Rectal smooth muscle tissue (tissue), 1 donor: ENCODE results near the gene HBP1.
"Not testable (repeated sequence)": the region's sequence is repeated elsewhere in the genome, so short reads cannot be mapped to it uniquely, and the experiment has no call there.

Source experiments
- H3K27ac ChIP-seq: one replicate; pipeline ENCODE4 v1.7.0; 2013; ENCODE audit warnings: low read depth, low read length, inconsistent platforms
- H3K27me3 ChIP-seq: one replicate; pipeline ENCODE4 v1.7.0; 2013; ENCODE audit warnings: low read length; ENCODE audit not compliant: control insufficient read depth, insufficient read depth
- H3K36me3 ChIP-seq: one replicate; pipeline ENCODE4 v1.7.0; 2013; ENCODE audit warnings: low read length; ENCODE audit not compliant: control insufficient read depth, insufficient read depth
- H3K4me1 ChIP-seq: one replicate; pipeline ENCODE4 v1.7.0; 2013; ENCODE audit warnings: low read length; ENCODE audit not compliant: control insufficient read depth, insufficient read depth
- H3K4me3 ChIP-seq: one replicate; pipeline ENCODE4 v1.7.0; 2013; ENCODE audit warnings: low read length
- H3K9ac ChIP-seq: one replicate; pipeline ENCODE4 v1.7.0; 2013; ENCODE audit warnings: low read length

Gene HBP1

DNA sequence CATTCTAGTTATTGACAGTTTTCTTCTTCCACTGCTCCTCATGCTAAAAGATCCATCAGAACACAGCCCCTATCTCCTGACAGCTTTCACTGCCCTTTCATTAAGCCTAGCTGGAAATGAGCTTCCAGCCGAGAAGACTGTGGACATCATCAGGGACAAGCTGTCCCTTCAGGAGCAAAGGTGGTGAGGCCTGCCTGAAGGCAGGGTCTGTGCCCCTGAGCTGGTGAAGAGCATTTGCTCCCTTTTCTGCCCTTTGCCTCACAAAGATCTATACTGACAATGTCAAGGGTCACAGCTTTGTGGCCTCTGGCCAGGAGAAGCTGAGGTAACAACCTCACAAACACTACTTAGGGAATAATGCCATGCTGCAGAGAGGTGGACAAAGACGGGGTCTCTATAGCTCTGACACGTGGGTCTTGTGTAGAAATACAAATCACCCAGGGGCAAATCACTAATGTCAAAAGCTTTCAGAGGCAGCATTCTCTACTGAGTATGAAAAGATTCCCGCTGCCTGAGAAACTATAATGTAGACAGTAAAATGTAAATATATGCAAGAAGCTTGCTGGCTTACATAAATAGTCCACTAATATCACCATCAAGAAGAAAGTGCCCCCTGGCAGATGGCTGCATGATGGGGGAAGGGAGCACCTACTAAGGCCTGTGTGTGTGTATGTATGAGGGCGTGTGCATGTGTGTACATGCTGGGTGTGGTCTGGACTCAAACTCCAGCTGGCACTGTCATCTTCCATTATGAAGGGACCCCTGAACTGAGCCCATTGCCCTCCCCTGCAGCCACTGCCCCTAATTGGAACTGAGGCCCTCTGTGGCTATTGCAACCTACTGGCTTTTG is 55.8 kb downstream of the HBP1 start:
- Histone ChIP-seq H3K27me3 (no peaks in the 10 kb centered on the region), H3K4me3 (no peak overlapping the region), H3K36me3 (peaks cover 2% of the 10 kb centered on the region), H3K4me1 (no peaks in the 10 kb centered on the region), H3K27ac (no peak overlapping the region), H3K9ac (no peak overlapping the region)

- H3K4me3 ChIP-seq: no peak overlapping the region
- H3K27ac ChIP-seq: no peak overlapping the region
- no peak overlapping the region for H3K9ac ChIP-seq
- H3K4me1 ChIP-seq: no peaks in the 10 kb centered on the region
- peaks cover 2% of the 10 kb centered on the region for H3K36me3 ChIP-seq
- H3K27me3 ChIP-seq: no peaks in the 10 kb centered on the region
Observed at GRCh38 chr7:107228291-107228690, 59.5 kb downstream of the HBP1 start.

DNA sequence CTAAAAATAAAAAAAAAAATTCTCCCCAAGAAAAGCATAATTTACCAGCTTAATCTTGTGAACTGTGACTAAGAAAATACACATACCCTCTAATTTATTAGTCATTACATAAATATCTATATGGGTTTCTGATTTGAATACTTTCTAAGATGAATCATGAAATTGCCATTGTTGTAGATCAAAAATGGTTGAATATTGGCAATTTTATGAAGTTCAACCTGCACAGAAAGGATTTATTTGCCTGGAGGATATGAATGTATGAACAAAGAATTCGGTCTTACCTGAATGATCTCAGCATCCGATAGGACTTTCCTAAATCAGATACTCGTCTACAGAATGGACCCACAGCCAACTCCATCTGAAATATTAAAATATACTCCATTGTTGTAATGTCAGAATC is 61.5 kb downstream of the HBP1 start:
- no peaks in the 10 kb centered on the region for H3K27me3 ChIP-seq
- no peak overlapping the region for H3K4me3 ChIP-seq
- H3K4me1 ChIP-seq: no peaks in the 10 kb centered on the region
- no peak overlapping the region for H3K27ac ChIP-seq
- H3K36me3 ChIP-seq: peaks cover 2% of the 10 kb centered on the region
- H3K9ac ChIP-seq: no peak overlapping the region

DNA sequence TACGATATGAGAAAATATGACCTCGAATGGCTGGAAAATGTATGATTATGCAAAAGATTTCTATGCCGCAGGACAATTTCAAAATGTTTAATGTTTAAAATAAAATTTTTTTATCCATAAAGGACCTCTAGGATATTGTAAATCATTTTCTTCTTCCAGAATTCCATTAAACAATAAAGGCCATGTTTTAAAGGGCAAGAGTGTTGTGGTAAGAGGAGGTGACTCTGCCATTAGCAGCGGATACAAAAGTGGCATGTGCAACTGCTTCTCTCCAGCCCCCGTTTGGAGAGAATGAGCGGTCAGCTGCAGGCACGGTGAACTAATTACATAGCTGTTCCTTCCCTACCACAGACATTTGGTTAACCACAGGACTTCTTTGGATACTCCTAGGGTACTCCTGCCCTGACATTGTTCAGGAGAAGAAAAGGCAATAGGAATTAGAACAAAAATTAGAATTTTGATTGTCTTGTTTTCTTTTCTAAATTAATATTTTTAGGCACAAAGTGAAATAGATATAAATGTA is 63.8 kb downstream of the HBP1 start:
- Histone ChIP-seq H3K9ac (no peak overlapping the region), H3K36me3 (no peaks in the 10 kb centered on the region), H3K27ac (no peak overlapping the region), H3K4me1 (no peaks in the 10 kb centered on the region), H3K27me3 (no peaks in the 10 kb centered on the region), H3K4me3 (no peak overlapping the region)

DNA sequence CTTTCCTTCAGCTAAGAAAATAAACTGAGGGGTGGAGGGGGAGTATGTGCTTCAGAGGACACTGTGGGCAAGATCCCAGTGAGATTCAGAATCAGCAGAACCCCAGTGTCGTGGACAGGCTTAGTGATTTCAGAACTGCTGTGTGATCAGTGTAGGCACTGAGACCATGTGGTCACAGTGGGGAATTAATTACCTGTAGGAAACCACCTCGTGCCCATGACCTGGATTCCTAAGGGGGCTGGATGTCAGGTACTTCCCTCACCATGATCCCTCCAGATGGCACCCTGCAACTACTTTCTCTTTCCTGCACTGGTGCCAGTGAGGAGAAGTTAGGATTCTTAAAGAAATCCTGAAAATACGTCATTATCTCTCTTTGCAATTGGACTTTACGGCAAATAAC is 64.4 kb downstream of the HBP1 start:
- no peak overlapping the region for H3K9ac ChIP-seq
- no peaks in the 10 kb centered on the region for H3K27me3 ChIP-seq

DNA sequence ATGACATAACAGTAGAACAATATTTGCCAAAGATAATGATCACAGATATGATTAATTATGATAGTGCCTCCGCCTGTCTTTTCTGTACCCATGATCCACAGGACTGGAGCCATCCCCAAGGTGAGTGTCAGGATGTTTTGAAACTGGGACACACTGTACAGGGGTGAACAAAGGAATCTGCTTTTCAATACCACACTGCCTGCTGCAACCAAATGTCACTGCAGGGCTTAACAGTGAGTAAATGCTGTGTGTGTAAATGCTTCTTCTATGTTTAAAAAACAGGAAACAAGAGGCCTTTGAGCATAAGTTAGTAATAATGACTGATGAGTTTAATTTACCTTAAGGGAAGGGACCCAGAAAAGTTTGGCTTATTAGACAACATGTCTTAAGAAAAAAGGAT is 65.2 kb downstream of the HBP1 start:
- Histone ChIP-seq H3K27me3 (no peaks in the 10 kb centered on the region), H3K4me1 (no peaks in the 10 kb centered on the region), H3K27ac (no peak overlapping the region), H3K36me3 (no peaks in the 10 kb centered on the region), H3K9ac (no peak overlapping the region), H3K4me3 (no peak overlapping the region)

More for the DNA sequence above, 64.4 kb downstream of the HBP1 start:
- H3K27ac ChIP-seq: no peak overlapping the region
- H3K4me1 ChIP-seq: no peaks in the 10 kb centered on the region
- no peaks in the 10 kb centered on the region for H3K36me3 ChIP-seq
- no peak overlapping the region for H3K4me3 ChIP-seq

GRCh38 chr7:107234436-107234835 is 65.6 kb downstream of the HBP1 start:
- H3K4me3 ChIP-seq: no peak overlapping the region
- no peak overlapping the region for H3K9ac ChIP-seq
- H3K27me3 ChIP-seq: no peaks in the 10 kb centered on the region
- H3K4me1 ChIP-seq: no peaks in the 10 kb centered on the region
- H3K27ac ChIP-seq: no peak overlapping the region
- H3K36me3 ChIP-seq: no peaks in the 10 kb centered on the region

DNA sequence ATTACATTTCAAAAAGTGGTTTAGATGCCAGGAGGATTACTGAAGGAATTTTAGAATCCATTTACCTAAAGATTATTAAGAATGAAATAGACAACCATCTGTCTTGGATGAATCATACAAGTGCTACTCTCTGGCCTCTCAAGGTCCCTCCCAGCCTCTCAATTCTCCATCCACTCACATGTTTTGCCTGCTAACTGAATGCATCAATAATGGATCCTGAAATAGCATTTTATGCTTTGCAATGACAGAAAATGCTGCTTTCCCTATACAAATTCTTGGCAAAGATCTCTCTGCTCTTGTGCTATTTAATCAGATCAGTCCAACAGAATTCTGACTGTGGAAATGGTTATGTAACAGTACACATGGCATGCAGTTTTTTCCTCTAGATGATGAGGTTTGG is 68.1 kb downstream of the HBP1 start:
- Histone ChIP-seq H3K4me1 (no peaks in the 10 kb centered on the region), H3K27ac (no peak overlapping the region), H3K36me3 (no peaks in the 10 kb centered on the region), H3K27me3 (no peaks in the 10 kb centered on the region), H3K9ac (no peak overlapping the region), H3K4me3 (no peak overlapping the region)

- H3K9ac ChIP-seq: no peak overlapping the region
- no peak overlapping the region for H3K27ac ChIP-seq
- H3K36me3 ChIP-seq: no peaks in the 10 kb centered on the region
- H3K4me1 ChIP-seq: no peaks in the 10 kb centered on the region
- no peaks in the 10 kb centered on the region for H3K27me3 ChIP-seq
- H3K4me3 ChIP-seq: no peak overlapping the region
Observed at GRCh38 chr7:107237451-107237850, 68.6 kb downstream of the HBP1 start.

GRCh38 chr7:107242267-107242666 is 73.5 kb downstream of the HBP1 start:
- H3K4me1 ChIP-seq: no peaks in the 10 kb centered on the region
- H3K27me3 ChIP-seq: no peaks in the 10 kb centered on the region
- H3K9ac ChIP-seq: no peak overlapping the region
- H3K4me3 ChIP-seq: no peak overlapping the region
- H3K27ac ChIP-seq: no peak overlapping the region
- H3K36me3 ChIP-seq: no peaks in the 10 kb centered on the region

DNA sequence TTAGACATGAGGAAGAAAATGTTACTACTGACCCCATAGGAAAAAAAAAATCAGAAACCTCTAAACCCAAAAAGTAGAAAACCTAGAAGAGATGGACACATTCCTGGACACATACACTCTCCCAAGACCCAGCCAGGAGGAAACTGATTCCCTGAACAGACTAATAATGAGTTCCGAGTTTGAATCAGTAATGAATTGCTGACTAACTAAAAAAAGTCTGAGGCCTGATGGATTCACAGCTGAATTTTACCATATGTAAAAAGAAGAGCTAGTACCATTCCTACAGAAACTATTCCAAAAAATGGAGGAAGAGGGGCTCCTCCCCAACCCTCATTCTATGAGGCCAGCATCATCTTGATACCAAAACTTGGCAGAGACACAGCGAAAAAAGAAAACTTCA is 75.8 kb downstream of the HBP1 start:
- no peaks in the 10 kb centered on the region for H3K4me1 ChIP-seq
- no peak overlapping the region for H3K4me3 ChIP-seq
- no peak overlapping the region for H3K27ac ChIP-seq
- peaks cover 5% of the 10 kb centered on the region for H3K36me3 ChIP-seq
- no peak overlapping the region for H3K9ac ChIP-seq
- no peaks in the 10 kb centered on the region for H3K27me3 ChIP-seq

- not testable (repeated sequence) for H3K4me1 ChIP-seq, H3K9ac ChIP-seq, H3K27ac ChIP-seq, H3K36me3 ChIP-seq, H3K4me3 ChIP-seq, H3K27me3 ChIP-seq
Observed at GRCh38 chr7:107246836-107247235, 78.0 kb downstream of the HBP1 start.
